Endothelial cell of umbilical vein (primary cell): Measurements from ENCODE around the gene PTPRE. TPM values are rescaled to one million over a fixed set of nuclear protein-coding genes. Genes with fewer than 3 reads are reported as not detected.

ENCODE experiments used
- BruUV-seq: library from RNA; stranded (reverse); fragments of 400-500 nt; replicated peaks from 2 replicates; lab custom pipeline; 2021; lab: Mats Ljungman, UMichigan
- CTCF ChIA-PET: fragments of 300-600, 350-600 bp; sonication (Branson Sonifier 250); formaldehyde crosslinking; loops from one replicate; lab custom pipeline; 2021; ENCODE audit warnings: antibody characterized with exemption, inconsistent platforms; lab: Charles Lee
- POLR2A ChIA-PET: fragments of 300-600, 350-600 bp; sonication (Branson Sonifier 250); formaldehyde crosslinking; loops from one replicate; lab custom pipeline; 2021; ENCODE audit warnings: antibody characterized with exemption, inconsistent platforms; lab: Charles Lee
- DNase-seq: peaks from one replicate; pipeline ENCODE4 v3.0.0-alpha.2; 2011; ENCODE audit warnings: low read depth, low spot score
- FAIRE-seq: peaks from 2 replicates; lab custom pipeline; 2011; peaks lifted over from hg19 to GRCh38; lab: Jason Lieb, UNC
- H2AFZ ChIP-seq: 2 replicates; pipeline ENCODE4 v1.6.0; 2012; ENCODE audit warnings: low read depth, low read length, control low read depth, inconsistent platforms
- H3K27ac ChIP-seq: 2 replicates; pipeline ENCODE4 v1.5.1; 2011; ENCODE audit warnings: low read depth, mild to moderate bottlenecking, control low read depth, low read length, moderate library complexity; ENCODE audit not compliant: insufficient read depth
- H3K27me3 ChIP-seq, 2 experiments: 2 replicates each; pipeline versions ENCODE4 v1.6.0 to v1.6.1; 2011; ENCODE audit warnings: low read length in 2 of 2, mixed read lengths in 1 of 2; ENCODE audit not compliant: control insufficient read depth in 2 of 2, insufficient read depth in 2 of 2
- H3K36me3 ChIP-seq, 2 experiments: 2 replicates in 1 of 2; 3 replicates in 1 of 2; pipeline ENCODE4 v1.5.1; 2011; ENCODE audit warnings: low read length in 2 of 2, mild to moderate bottlenecking in 1 of 2, moderate library complexity in 1 of 2; ENCODE audit not compliant: control insufficient read depth in 2 of 2, insufficient read depth in 2 of 2; ENCODE audit errors: extremely low read depth in 1 of 2
- H3K4me1 ChIP-seq: 3 replicates; pipeline ENCODE4 v1.5.1; 2011; ENCODE audit warnings: mild to moderate bottlenecking, low read length; ENCODE audit not compliant: control insufficient read depth, insufficient read depth; ENCODE audit errors: extremely low read depth
- H3K4me2 ChIP-seq: 2 replicates; pipeline ENCODE4 v1.6.1; 2011; ENCODE audit warnings: low read length, control low read depth, mixed read lengths; ENCODE audit not compliant: insufficient read depth
- H3K4me3 ChIP-seq, 3 experiments: fragments of 200-600 bp in 1 of 3; sonication (generic), shearing (Covaris generic) in 1 of 3; replicated peaks in 1 of 3; 2 replicates each; pipeline ENCODE4 v1.5.1; 2011 to 2016; ENCODE audit warnings: control low read depth in 3 of 3, low read length in 3 of 3, mild to moderate bottlenecking in 2 of 3, inconsistent platforms in 1 of 3, low read depth in 1 of 3, moderate library complexity in 1 of 3; ENCODE audit not compliant: insufficient read depth in 1 of 3
- H3K79me2 ChIP-seq: 2 replicates; pipeline ENCODE4 v1.6.0; 2012; ENCODE audit warnings: low read length, inconsistent platforms; ENCODE audit not compliant: control insufficient read depth, insufficient read depth
- H3K9ac ChIP-seq: replicated peaks from 2 replicates; pipeline ENCODE3; 2011; ENCODE audit warnings: low read length, control low read depth; ENCODE audit not compliant: insufficient read depth; ENCODE audit errors: extremely low read depth
- H3K9me1 ChIP-seq: replicated peaks from 3 replicates; pipeline ENCODE4 v1.6.0; 2011; ENCODE audit warnings: mild to moderate bottlenecking, low read length; ENCODE audit not compliant: control insufficient read depth, insufficient read depth; ENCODE audit errors: extremely low read depth
- H3K9me3 ChIP-seq: replicated peaks from 2 replicates; pipeline ENCODE4 v1.5.1; 2012; ENCODE audit warnings: low read length, inconsistent platforms; ENCODE audit not compliant: control insufficient read depth, insufficient read depth
- H4K20me1 ChIP-seq: replicated peaks from 2 replicates; pipeline ENCODE3; 2011; ENCODE audit warnings: mild to moderate bottlenecking, low read length; ENCODE audit not compliant: control insufficient read depth, insufficient read depth; ENCODE audit errors: extremely low read depth
- MYC ChIP-seq: IDR thresholded peaks from one replicate; pipeline ENCODE4 v1.6.1; 2011; ENCODE audit warnings: mild to moderate bottlenecking, low read depth, low read length
- POLR2AphosphoS5 ChIP-seq: IDR thresholded peaks from 2 replicates; pipeline ENCODE4 v1.6.1; 2012; ENCODE audit warnings: low read depth, mild to moderate bottlenecking, control low read depth, low read length, moderate library complexity; ENCODE audit not compliant: insufficient read depth
- dilution Hi-C: fragments of 300-500 bp; cut with MboI; formaldehyde crosslinking; loops from one replicate; pipeline ENCODE4 v1.15.0; 2019; ENCODE audit warnings: low sequenced_read_pairs; ENCODE audit not compliant: extremely low pct_ligation_motif_present
- intact Hi-C: fragments of 100-400 bp; cut with micrococcal nuclease; formaldehyde crosslinking; loops from one replicate; pipeline ENCODE4 v1.10.0; 2022
- polyA plus RNA-seq, 4 experiments: library from polyadenylated mRNA; depleted of rRNA in 3 of 4; stranded (reverse) in 3 of 4; unstranded in 1 of 4; fragments of >200 nt; gene quantifications; 2 replicates each; pipeline versions ENCODE4 v1.2.1 to v1.2.3, GENCODE V29; 2011 to 2012; ENCODE audit warnings: missing spikeins in 1 of 4
- total RNA-seq: library from RNA; stranded (reverse); gene quantifications from 2 replicates; pipeline ENCODE4 v1.2.3, GENCODE V29; 2021
- TF ChIP-seq, protein P1 (sequence below): IDR thresholded peaks from 2 replicates; pipeline ENCODE4 v1.6.1; 2011; ENCODE audit not compliant: insufficient read depth, insufficient read length

Gene PTPRE
- total and polyA plus RNA-seq, 2 donors (not counting 3 experiments of a cell fraction or from before 2014, with no cell fraction given), result 37.3 to 116 TPM

GRCh38 chr10:127905848-127906261, 1.0 kb upstream of the PTPRE start:
- Histone ChIP-seq H2AFZ (no peak overlapping the region), H3K4me3 (no peak overlapping the region), H3K4me2 (no peak overlapping the region), H3K9ac (no peak overlapping the region), H3K4me1 (peaks cover 20% of the 10 kb centered on the region), H3K9me1 (no peaks in the 10 kb centered on the region), H3K36me3 (peaks cover 0 to 3% of the 10 kb centered on the region in 2 experiments), H3K79me2 (peaks cover 17% of the 10 kb centered on the region), H3K27ac (no peak overlapping the region), H3K27me3 (no peaks in the 10 kb centered on the region), H4K20me1 (no peaks in the 10 kb centered on the region), H3K9me3 (no peaks in the 10 kb centered on the region)
- POLR2A ChIA-PET, result no interaction called here
- DNase-seq (no peak), FAIRE-seq (no peak)
- BruUV-seq, result no TSS peak
- CTCF ChIA-PET, result interaction anchor here (0.7 to 5.5 kb wide), 20 partner anchors 12 to 244 kb away, joined by 3 to 425 read pairs (median 14); no protein-coding TSS in a partner anchor
- dilution Hi-C loops (no loop called here), intact Hi-C loops (loop anchor here (1.0 kb wide), 1 partner anchor 36 kb away; no protein-coding TSS in a partner anchor)
- TF ChIP-seq, protein P1, sequence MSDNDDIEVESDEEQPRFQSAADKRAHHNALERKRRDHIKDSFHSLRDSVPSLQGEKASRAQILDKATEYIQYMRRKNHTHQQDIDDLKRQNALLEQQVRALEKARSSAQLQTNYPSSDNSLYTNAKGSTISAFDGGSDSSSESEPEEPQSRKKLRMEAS, result no peak

GRCh38 chr10:127907411-127908105, 655 bp downstream of the PTPRE start:
- no peak for FAIRE-seq
- ChIA-PET POLR2A (interaction anchor here (1.5 kb wide), 2 partner anchors 83 to 102 kb away, joined by 4 to 5 read pairs; no protein-coding TSS in a partner anchor), CTCF (interaction anchor here (0.6 to 5.5 kb wide), 39 partner anchors 8 to 246 kb away, joined by 3 to 425 read pairs (median 6); no protein-coding TSS in a partner anchor)
- BruUV-seq, result TSS peak; percentile 53
- H3K4me2 ChIP-seq, result peak overlapping the region; percentile 81
- H3K27me3 ChIP-seq, result no peaks in the 10 kb centered on the region
- H3K79me2 ChIP-seq, result peaks cover 20% of the 10 kb centered on the region
- TF ChIP-seq POLR2AphosphoS5, result peak; percentile 16
- no peak for TF ChIP-seq MYC
- DNase-seq, result peak; percentile 74
- H3K36me3 ChIP-seq, result peaks cover 0 to 3% of the 10 kb centered on the region in 2 experiments
- H3K9me3 ChIP-seq, result no peaks in the 10 kb centered on the region
- peak overlapping the region; percentile 32 to 78 (median 61) for H3K4me3 ChIP-seq
- H3K4me1 ChIP-seq, result peaks cover 20% of the 10 kb centered on the region
- peak overlapping the region; percentile 67 for H3K27ac ChIP-seq
- intact Hi-C loops (loop anchor here (1.0 kb wide), 9 partner anchors 12 to 243 kb away; no protein-coding TSS in a partner anchor), dilution Hi-C loops (no loop called here)
- peak overlapping the region; percentile 56 for H2AFZ ChIP-seq
- peak overlapping the region; percentile 82 for H3K9ac ChIP-seq
- H4K20me1 ChIP-seq, result no peaks in the 10 kb centered on the region
- H3K9me1 ChIP-seq, result no peaks in the 10 kb centered on the region
